Sigmoid colon (tissue), 7 donors: ENCODE results near the gene C1QTNF1. TPM values are rescaled to one million over a fixed set of nuclear protein-coding genes. Genes with fewer than 3 reads are reported as not detected.

ENCODE experiments used
- DNase-seq: peaks from one replicate; pipeline ENCODE4 v3.0.0-alpha.2; 2019
- H3K27ac ChIP-seq, 4 donors: fragments of 200-600 bp; sonication (generic); one replicate each; pipeline ENCODE4 v1.5.1; 2016 to 2019; ENCODE audit warnings: mild to moderate bottlenecking in 1 of 4
- H3K27me3 ChIP-seq, 3 donors: fragments of 200-600 bp; sonication (generic); one replicate each; pipeline ENCODE4 v1.5.1; 2019; ENCODE audit warnings: mild to moderate bottlenecking in 1 of 3
- H3K36me3 ChIP-seq, 4 donors: fragments of 200-600 bp; sonication (generic); one replicate each; pipeline ENCODE4 v1.5.1; 2016 to 2019
- H3K4me1 ChIP-seq, 4 donors: fragments of 200-600 bp; sonication (generic); one replicate each; pipeline ENCODE4 v1.5.1; 2017 to 2019
- H3K4me3 ChIP-seq, 4 donors: fragments of 200-600 bp; sonication (generic); one replicate each; pipeline ENCODE4 v1.5.1; 2017 to 2019; ENCODE audit warnings: mild to moderate bottlenecking in 2 of 4, moderate library complexity in 1 of 4
- H3K9me3 ChIP-seq, 4 donors: fragments of 200-600 bp in 3 of 4; sonication (generic) in 3 of 4; one replicate each; pipeline versions ENCODE4 v1.5.1 to v1.6.1; 2013 to 2019
- CTCF ChIP-seq, 4 experiments: fragments of 450-650 bp in 3 of 4; fragments of 200-600 bp in 1 of 4; IDR thresholded peaks; one replicate each; pipeline ENCODE4 v1.5.1; 2016 to 2019; ENCODE audit warnings: antibody characterized with exemption in 4 of 4, mild to moderate bottlenecking in 3 of 4, moderate library complexity in 2 of 4
- EP300 ChIP-seq, 4 donors: sonication (generic); formaldehyde crosslinking; IDR thresholded peaks; one replicate each; pipeline ENCODE4 v1.6.1; 2017; ENCODE audit warnings: antibody characterized with exemption in 4 of 4
- POLR2A ChIP-seq, 2 donors: fragments of 450-650 bp; IDR thresholded peaks; one replicate each; pipeline ENCODE4 v1.6.1; 2016; ENCODE audit warnings: antibody characterized with exemption in 2 of 2, mild to moderate bottlenecking in 2 of 2, moderate library complexity in 2 of 2
- POLR2AphosphoS5 ChIP-seq, 4 donors: sonication (generic); formaldehyde crosslinking; IDR thresholded peaks; one replicate each; pipeline ENCODE4 v1.6.1; 2017; ENCODE audit warnings: antibody characterized with exemption in 4 of 4
- WGBS, 2 donors: extraction: QIAGEN DNeasy Blood & Tissue Kit; methylation state at CpG; one replicate each; pipeline ENCODE4 v1.1.7; 2013; 5-methylcytosine and 5-hydroxymethylcytosine counted together
- intact Hi-C: fragments of 100-400 bp; cut with DNase I; formaldehyde crosslinking; loops from one replicate; pipeline ENCODE4 v1.15.1; 2023
- polyA plus RNA-seq, 3 donors: library from polyadenylated mRNA; stranded (reverse); fragments of 200-250 nt; gene quantifications; one replicate each; pipeline ENCODE4 v1.2.3, GENCODE V29; 2013
- total RNA-seq, 4 donors: library from RNA; depleted of rRNA; stranded (reverse); fragments of >200 nt; gene quantifications; one replicate each; pipeline ENCODE4 v1.1.0, GENCODE V29; 2016
- donor health status: healthy with polysubstance abuse.
- donor health status: Bipolar disorder and iron deficiency.
- donor health status: healthy.

The C1QTNF1 gene
- total and polyA plus RNA-seq, 7 donors = 1.4 to 34.6 (median 23.9) TPM

DNA sequence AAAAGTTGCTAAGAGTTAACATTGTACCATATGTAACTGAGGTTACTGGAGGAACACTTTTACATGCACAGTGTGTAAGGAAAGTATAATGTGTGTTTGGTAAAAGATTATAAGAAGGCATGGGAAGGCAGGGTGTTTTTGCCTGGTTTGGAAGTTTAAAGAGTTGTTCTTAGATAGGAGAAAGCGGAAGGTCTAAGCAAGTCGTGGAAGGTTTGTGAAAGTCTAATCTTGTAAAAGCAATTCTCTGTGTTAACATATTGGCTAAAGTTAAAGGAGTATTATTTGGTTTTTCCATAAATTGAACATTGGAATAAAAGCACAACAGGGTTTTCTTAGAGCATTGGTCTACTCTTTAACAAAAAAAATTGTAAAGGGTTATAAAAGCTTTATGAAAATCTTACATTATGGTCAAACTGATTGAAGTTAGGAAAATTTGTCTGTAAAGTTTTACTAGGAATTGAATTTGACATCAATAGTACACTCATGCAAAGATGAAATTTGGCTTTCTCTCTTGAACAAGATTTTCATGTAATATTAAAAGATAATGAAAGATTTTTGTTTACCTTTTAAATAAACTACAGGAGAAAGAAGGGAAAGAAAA is 9.7 kb upstream of the C1QTNF1 start:
- Histone ChIP-seq H3K27ac (no peak overlapping the region), H3K9me3 (no peaks in the 10 kb centered on the region), H3K4me3 (no peak overlapping the region), H3K4me1 (peaks cover 0 to 7% (median 6%) of the 10 kb centered on the region in 4 donors), H3K27me3 (peaks cover 0 to 6% (median 0%) of the 10 kb centered on the region in 3 donors), H3K36me3 (no peaks in the 10 kb centered on the region)
- TF ChIP-seq POLR2A (IDR thresholded peaks at IDR 0.05) (no peak), CTCF (IDR thresholded peaks at IDR 0.05) (no peak), EP300 (IDR thresholded peaks at IDR 0.05) (no peak), POLR2AphosphoS5 (IDR thresholded peaks at IDR 0.05) (no peak)
- 86 to 97% methylated on average over 2 of the region's 2 CpGs for WGBS, 2 donors
- intact Hi-C loops = no loop called here
- no peak for DNase-seq

DNA sequence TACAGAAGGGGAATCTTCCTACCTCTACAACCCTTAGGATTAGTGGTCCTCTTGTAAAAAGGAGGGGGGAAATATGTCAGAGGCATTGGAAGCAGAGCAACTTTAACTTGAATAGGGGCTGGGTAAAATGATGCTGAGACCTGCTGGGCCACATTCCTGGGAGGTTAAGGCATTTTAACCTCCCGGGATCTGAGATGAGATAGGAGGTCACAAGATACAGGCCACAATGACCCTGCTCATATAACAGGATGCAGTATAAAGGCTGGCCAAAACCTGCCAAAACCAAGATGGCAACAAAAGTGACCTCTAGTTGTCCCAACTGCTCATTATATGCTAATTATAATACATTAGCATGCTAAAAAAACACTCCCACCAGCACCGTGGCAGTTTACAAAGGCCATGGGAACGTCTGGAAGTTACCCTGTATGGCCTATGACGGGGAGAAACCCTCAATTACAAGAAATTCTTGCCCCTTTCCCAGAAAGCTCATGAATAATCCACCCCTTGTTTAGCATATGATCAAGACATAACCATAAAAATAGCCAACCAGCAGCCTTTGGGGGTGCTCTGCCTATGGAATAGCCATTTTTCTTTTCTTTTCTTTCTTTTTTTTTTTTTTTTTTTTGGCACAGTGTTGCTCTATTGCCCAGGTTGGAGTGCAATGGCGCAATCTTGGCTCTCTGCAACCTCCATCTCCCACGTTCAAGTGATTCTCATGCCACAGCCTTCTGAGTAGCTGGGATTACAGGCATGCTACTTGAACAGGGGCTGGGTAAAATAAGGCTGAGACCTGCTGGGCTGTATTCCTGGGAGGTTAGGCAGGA is 6.2 kb upstream of the C1QTNF1 start:
- TF ChIP-seq EP300 (IDR thresholded peaks at IDR 0.05) (no peak), POLR2AphosphoS5 (IDR thresholded peaks at IDR 0.05) (no peak), CTCF (IDR thresholded peaks at IDR 0.05) (no peak), POLR2A (IDR thresholded peaks at IDR 0.05) (no peak)
- Histone ChIP-seq H3K9me3 (no peaks in the 10 kb centered on the region), H3K36me3 (no peaks in the 10 kb centered on the region), H3K27me3 (peaks cover 0 to 6% (median 0%) of the 10 kb centered on the region in 3 donors), H3K4me1 (peaks cover 0 to 16% (median 13%) of the 10 kb centered on the region in 4 donors), H3K4me3 (no peak overlapping the region), H3K27ac (no peak overlapping the region)
- peak; percentile 40 for DNase-seq
- intact Hi-C loops = no loop called here
- WGBS, 2 donors = 82 to 84% methylated on average over 6 of the region's 6 CpGs

DNA sequence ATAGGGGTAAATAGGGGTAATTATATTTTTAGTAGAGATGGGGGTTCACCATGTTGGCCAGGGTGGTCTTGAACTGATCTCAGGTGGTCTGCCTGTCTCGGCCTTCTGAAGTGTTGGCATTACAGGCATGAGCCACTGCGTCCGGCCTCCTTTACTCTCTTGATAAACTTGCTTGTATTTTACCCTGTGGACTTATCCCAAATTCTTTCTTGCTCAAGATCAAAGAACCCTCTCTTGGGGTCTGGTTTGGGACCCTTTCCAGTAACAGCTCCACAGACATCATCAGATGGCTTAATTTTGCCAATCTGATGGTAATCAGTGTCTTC is 5.6 kb upstream of the C1QTNF1 start:
- Histone ChIP-seq H3K36me3 (no peaks in the 10 kb centered on the region), H3K4me3 (no peak overlapping the region), H3K27me3 (peaks cover 0 to 6% (median 0%) of the 10 kb centered on the region in 3 donors), H3K27ac (no peak overlapping the region), H3K4me1 (peaks cover 0 to 16% (median 14%) of the 10 kb centered on the region in 4 donors), H3K9me3 (no peaks in the 10 kb centered on the region)
- intact Hi-C loops = no loop called here
- peak; percentile 52 for DNase-seq
- TF ChIP-seq CTCF (IDR thresholded peaks at IDR 0.05) (no peak), POLR2AphosphoS5 (IDR thresholded peaks at IDR 0.05) (no peak), EP300 (IDR thresholded peaks at IDR 0.05) (no peak), POLR2A (IDR thresholded peaks at IDR 0.05) (no peak)
- 95 to 96% methylated on average over 3 of the region's 3 CpGs for WGBS, 2 donors

DNA sequence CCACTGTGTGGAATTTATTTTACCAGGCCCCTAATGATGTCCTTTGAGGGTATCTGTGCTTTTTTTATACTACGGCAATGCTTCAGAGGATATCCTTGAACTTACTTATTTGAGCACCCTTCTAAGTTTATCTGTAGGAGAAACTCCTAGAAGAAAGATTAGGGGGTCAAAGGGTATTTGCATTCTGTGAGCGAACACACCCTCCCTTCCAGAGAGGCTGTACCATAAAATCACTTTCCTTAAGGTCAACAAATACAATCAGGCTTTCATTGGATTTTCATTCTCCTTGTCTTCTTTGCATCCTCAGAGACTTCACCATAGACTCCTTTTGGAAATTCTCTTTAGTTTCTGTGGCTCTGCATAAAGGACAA is 4.7 kb upstream of the C1QTNF1 start:
- no peaks in the 10 kb centered on the region for H3K9me3 ChIP-seq
- peaks cover 0 to 6% (median 0%) of the 10 kb centered on the region in 3 donors for H3K27me3 ChIP-seq
- TF ChIP-seq EP300 (IDR thresholded peaks at IDR 0.05) (no peak), CTCF (IDR thresholded peaks at IDR 0.05) (no peak), POLR2A (IDR thresholded peaks at IDR 0.05) (no peak), POLR2AphosphoS5 (IDR thresholded peaks at IDR 0.05) (no peak)
- no peak for DNase-seq
- no peak overlapping the region for H3K4me3 ChIP-seq
- H3K4me1 ChIP-seq = peaks cover 0 to 23% (median 21%) of the 10 kb centered on the region in 4 donors
- H3K36me3 ChIP-seq = no peaks in the 10 kb centered on the region
- peak overlapping the region in 1 of 4 donors; percentile 81 for H3K27ac ChIP-seq
- 21 to 73% methylated on average over 2 of the region's 2 CpGs for WGBS, 2 donors
- intact Hi-C loops = loop anchor here (1.0 kb wide), 1 partner anchor 23 kb away; no protein-coding TSS in a partner anchor
